H1 (cell line): ENCODE data around the gene CDH10. TPM values are rescaled to one million over a fixed set of nuclear protein-coding genes. Genes with fewer than 3 reads are reported as not detected.

Experiments
- CTCF ChIA-PET: fragments of 300-600 bp; sonication (Branson Sonifier 250); formaldehyde crosslinking; loops from one replicate; lab custom pipeline; 2021; ENCODE audit not compliant: partially characterized antibody; lab: Charles Lee
- POLR2A ChIA-PET: fragments of 300-600 bp; sonication (Branson Sonifier 250); formaldehyde crosslinking; loops from one replicate; lab custom pipeline; 2021; ENCODE audit warnings: inconsistent platforms; ENCODE audit not compliant: partially characterized antibody; lab: Charles Lee
- DNase-seq, 2 experiments: peaks; one replicate each; pipeline versions ENCODE4 v3.0.0 to v3.0.0-alpha.2; 2010 to 2022; ENCODE audit warnings: low spot score in 2 of 2, low read depth in 1 of 2, mixed read lengths in 1 of 2
- FAIRE-seq: peaks from 2 replicates; lab custom pipeline; 2011; peaks lifted over from hg19 to GRCh38; lab: Jason Lieb, UNC
- H2AFZ ChIP-seq: 2 replicates; pipeline ENCODE4 v1.8.1; 2012; ENCODE audit warnings: low read length, inconsistent platforms
- H2AK5ac ChIP-seq: 2 replicates; pipeline ENCODE4 v1.6.1; 2013; ENCODE audit warnings: low read depth, low read length
- H2BK120ac ChIP-seq: replicated peaks from 2 replicates; pipeline ENCODE3; 2013; ENCODE audit warnings: low read depth, low read length, inconsistent platforms
- H2BK12ac ChIP-seq: 2 replicates; pipeline ENCODE4 v1.6.1; 2013; ENCODE audit warnings: low read depth, low read length
- H2BK15ac ChIP-seq: 2 replicates; pipeline ENCODE4 v1.6.1; 2013; ENCODE audit warnings: low read length
- H2BK20ac ChIP-seq: 2 replicates; pipeline ENCODE4 v1.6.1; 2013; ENCODE audit warnings: low read length
- H2BK5ac ChIP-seq: 2 replicates; pipeline ENCODE4 v1.6.1; 2013; ENCODE audit warnings: low read depth, low read length
- H3K14ac ChIP-seq: 2 replicates; pipeline ENCODE4 v1.6.1; 2013; ENCODE audit warnings: inconsistent platforms; ENCODE audit not compliant: insufficient read length
- H3K18ac ChIP-seq: 2 replicates; pipeline ENCODE4 v1.6.1; 2013; ENCODE audit warnings: low read length; ENCODE audit errors: extremely low read depth
- H3K23ac ChIP-seq: 2 replicates; pipeline ENCODE4 v1.6.1; 2013; ENCODE audit warnings: inconsistent platforms; ENCODE audit not compliant: insufficient read length
- H3K23me2 ChIP-seq: 2 replicates; pipeline ENCODE4 v1.6.1; 2013; ENCODE audit warnings: low read depth, low read length
- H3K27ac ChIP-seq: 2 replicates; pipeline ENCODE4 v1.6.1; 2011; ENCODE audit warnings: low read depth, low read length, inconsistent platforms
- H3K27me3 ChIP-seq, 4 experiments: replicated peaks in 1 of 4; 1 replicate in 1 of 4; 2 replicates in 3 of 4; pipeline versions ENCODE4 v1.6.1 to v1.8.1; 2011 to 2013; ENCODE audit warnings: low read length in 3 of 4, mild to moderate bottlenecking in 3 of 4, inconsistent platforms in 2 of 4, mixed read lengths in 2 of 4, moderate library complexity in 1 of 4; ENCODE audit not compliant: control insufficient read depth in 3 of 4, insufficient read depth in 3 of 4; ENCODE audit errors: extremely low read depth in 1 of 4
- H3K36me3 ChIP-seq, 4 experiments: 2 replicates each; pipeline versions ENCODE4 v1.6.1 to v1.8.1; 2011 to 2013; ENCODE audit warnings: mild to moderate bottlenecking in 4 of 4, low read length in 3 of 4, moderate library complexity in 2 of 4, control low read depth in 1 of 4, inconsistent platforms in 1 of 4; ENCODE audit not compliant: insufficient read depth in 4 of 4, control insufficient read depth in 2 of 4
- H3K4ac ChIP-seq: replicated peaks from 2 replicates; pipeline ENCODE3; 2013; ENCODE audit warnings: low read length, low read depth, mixed read lengths, inconsistent platforms; ENCODE audit not compliant: insufficient read length
- H3K4me1 ChIP-seq, 4 experiments: replicated peaks in 1 of 4; 1 replicate in 1 of 4; 2 replicates in 3 of 4; pipeline versions ENCODE4 v1.6.1 to v1.8.1; 2011 to 2013; ENCODE audit warnings: low read length in 3 of 4, inconsistent platforms in 2 of 4, mixed read lengths in 1 of 4; ENCODE audit not compliant: insufficient read depth in 4 of 4, control insufficient read depth in 3 of 4
- H3K4me2 ChIP-seq, 2 experiments: 2 replicates each; pipeline versions ENCODE4 v1.6.1 to v1.8.1; 2011 to 2013; ENCODE audit warnings: low read depth in 2 of 2, low read length in 2 of 2, control low read depth in 1 of 2, inconsistent platforms in 1 of 2, mild to moderate bottlenecking in 1 of 2; ENCODE audit not compliant: insufficient read depth in 1 of 2
- H3K4me3 ChIP-seq, 4 experiments: fragments of 200-600, 300-600 bp in 1 of 4; sonication (generic), shearing (Covaris generic), sonication (Bioruptor Twin) in 1 of 4; 2 replicates each; pipeline versions ENCODE4 v1.5.1 to v1.8.1; 2011 to 2016; ENCODE audit warnings: low read length in 4 of 4, low read depth in 3 of 4, control low read depth in 2 of 4, inconsistent platforms in 2 of 4, mild to moderate bottlenecking in 2 of 4, mixed read lengths in 1 of 4, moderate library complexity in 1 of 4; ENCODE audit not compliant: insufficient read depth in 2 of 4; ENCODE audit errors: extremely low read depth in 1 of 4
- H3K56ac ChIP-seq: replicated peaks from 2 replicates; pipeline ENCODE3; 2013; ENCODE audit warnings: low read depth, mild to moderate bottlenecking, mixed read lengths, low read length, inconsistent platforms; ENCODE audit not compliant: insufficient read length
- H3K79me1 ChIP-seq: 2 replicates; pipeline ENCODE4 v1.6.1; 2013; ENCODE audit warnings: low read depth, low read length, control low read depth
- H3K79me2 ChIP-seq, 2 experiments: 2 replicates each; pipeline versions ENCODE4 v1.6.1 to v1.8.1; 2012 to 2013; ENCODE audit warnings: low read length in 2 of 2, mild to moderate bottlenecking in 2 of 2, inconsistent platforms in 1 of 2; ENCODE audit not compliant: insufficient read depth in 2 of 2, control insufficient read depth in 1 of 2
- H3K9ac ChIP-seq, 4 experiments: replicated peaks in 1 of 4; 1 replicate in 1 of 4; 2 replicates in 3 of 4; pipeline versions ENCODE4 v1.6.1 to v1.8.1; 2011 to 2013; ENCODE audit warnings: low read depth in 3 of 4, low read length in 3 of 4, control low read depth in 2 of 4, mild to moderate bottlenecking in 2 of 4, moderate library complexity in 2 of 4, inconsistent platforms in 1 of 4; ENCODE audit errors: extremely low read depth in 1 of 4
- H3K9me3 ChIP-seq, 2 experiments: 2 replicates each; pipeline versions ENCODE4 v1.6.1 to v1.8.1; 2012 to 2013; ENCODE audit warnings: mild to moderate bottlenecking in 2 of 2, moderate library complexity in 2 of 2, control low read depth in 1 of 2, inconsistent platforms in 1 of 2, low read depth in 1 of 2, low read length in 1 of 2, mixed read lengths in 1 of 2; ENCODE audit not compliant: insufficient read depth in 2 of 2
- H4K20me1 ChIP-seq, 2 experiments: replicated peaks in 1 of 2; 2 replicates each; pipeline versions ENCODE3 to v1.8.1; 2011 to 2013; ENCODE audit warnings: inconsistent platforms in 2 of 2, low read length in 2 of 2, mild to moderate bottlenecking in 1 of 2; ENCODE audit not compliant: insufficient read depth in 2 of 2, control insufficient read depth in 1 of 2
- H4K5ac ChIP-seq: 2 replicates; pipeline ENCODE4 v1.6.1; 2013; ENCODE audit warnings: low read length, low read depth, mixed read lengths, inconsistent platforms; ENCODE audit not compliant: insufficient read length
- H4K8ac ChIP-seq: 2 replicates; pipeline ENCODE4 v1.8.0; 2013; ENCODE audit warnings: mild to moderate bottlenecking, moderate library complexity, low read length, inconsistent platforms; ENCODE audit not compliant: insufficient read depth; ENCODE audit errors: extremely low read depth
- H4K91ac ChIP-seq: replicated peaks from 2 replicates; pipeline ENCODE3; 2013; ENCODE audit warnings: low read length, mixed read lengths, inconsistent platforms; ENCODE audit not compliant: insufficient read length
- BCL11A ChIP-seq, 2 experiments: IDR thresholded peaks; one replicate each; pipeline ENCODE4 v1.6.1; 2011; ENCODE audit warnings: low read depth in 2 of 2, low read length in 2 of 2, mild to moderate bottlenecking in 2 of 2
- CHD2 ChIP-seq: IDR thresholded peaks from 2 replicates; pipeline ENCODE4 v1.6.1; 2012; ENCODE audit warnings: low read length, improper control_type of control experiment
- E2F6 ChIP-seq: IDR thresholded peaks from 2 replicates; pipeline ENCODE4 v1.6.1; 2012; ENCODE audit warnings: inconsistent platforms
- FOSL1 ChIP-seq: IDR thresholded peaks from 2 replicates; pipeline ENCODE4 v1.6.1; 2011; ENCODE audit warnings: mild to moderate bottlenecking, low read depth, low read length, moderate library complexity; ENCODE audit not compliant: insufficient read depth
- POU5F1 ChIP-seq: IDR thresholded peaks from 2 replicates; pipeline ENCODE4 v1.6.1; 2011; ENCODE audit warnings: low read depth, mild to moderate bottlenecking, low read length, moderate library complexity
- polyA plus RNA-seq, 7 experiments: library from polyadenylated mRNA; depleted of rRNA in 3 of 7; stranded (reverse) in 5 of 7; unstranded in 2 of 7; fragments of >200 nt in 5 of 7; fragments of 200-250 nt in 2 of 7; gene quantifications; 1 replicate in 5 of 7; 2 replicates in 1 of 7; 4 replicates in 1 of 7; pipeline versions ENCODE4 v1.2.1 to v1.2.3, GENCODE V29; 2011 to 2013; ENCODE audit warnings: missing spikeins in 2 of 7, mixed read lengths in 2 of 7
- total RNA-seq: library from RNA; stranded (reverse); fragmentation: NEBNext Ultra II Directional; extraction: Animal tissue kit (Norgen Biotek cat#: 25700); gene quantifications from 2 replicates; pipeline ENCODE4 v1.2.1, GENCODE V29; 2021

The CDH10 gene
- total and polyA plus RNA-seq, 2 of the 8 experiments (the other 6 are each of a cell fraction or from before 2014, with no cell fraction given), result 0.11 TPM; not detected in 1

GRCh38 chr5:24505258-24505657 is 139.5 kb downstream of the CDH10 start:
- no peaks in the 10 kb centered on the region for H3K79me2 ChIP-seq
- H3K36me3 ChIP-seq, result no peaks in the 10 kb centered on the region
- no peak overlapping the region for H4K8ac ChIP-seq
- H4K5ac ChIP-seq, result no peak overlapping the region
- H3K4me2 ChIP-seq, result no peak overlapping the region
- ChIA-PET POLR2A (no interaction called here), CTCF (no interaction called here)
- H3K14ac ChIP-seq, result no peak overlapping the region
- H4K91ac ChIP-seq, result no peak overlapping the region
- H3K4me1 ChIP-seq, result no peaks in the 10 kb centered on the region
- no peak overlapping the region for H3K27ac ChIP-seq
- H3K18ac ChIP-seq, result no peak overlapping the region
- H3K23ac ChIP-seq, result no peak overlapping the region
- no peaks in the 10 kb centered on the region for H3K79me1 ChIP-seq
- DNase-seq, result no peak
- H2BK12ac ChIP-seq, result no peak overlapping the region
- H2AFZ ChIP-seq, result no peak overlapping the region
- no peak overlapping the region for H3K4me3 ChIP-seq
- H2BK20ac ChIP-seq, result no peak overlapping the region
- FAIRE-seq, result no peak
- no peak overlapping the region for H2BK15ac ChIP-seq
- H3K56ac ChIP-seq, result no peak overlapping the region
- no peak overlapping the region for H3K9ac ChIP-seq
- no peaks in the 10 kb centered on the region for H4K20me1 ChIP-seq
- no peaks in the 10 kb centered on the region for H3K27me3 ChIP-seq
- no peaks in the 10 kb centered on the region for H3K23me2 ChIP-seq
- no peak for TF ChIP-seq BCL11A (IDR thresholded peaks at IDR 0.05; ENCODE audit: low read depth in 2 of 2, low read length in 2 of 2)
- no peak for TF ChIP-seq POU5F1
- TF ChIP-seq FOSL1, result no peak
- TF ChIP-seq CHD2, result no peak
- no peak for TF ChIP-seq E2F6
- TF ChIP-seq, all 59 proteins: peak for 0
- H2BK5ac ChIP-seq, result no peak overlapping the region
- H2AK5ac ChIP-seq, result no peak overlapping the region
- no peak overlapping the region for H3K4ac ChIP-seq
- H2BK120ac ChIP-seq, result no peak overlapping the region
- no peaks in the 10 kb centered on the region; a peak in 1 of 4 replicates for H3K9me3 ChIP-seq
